Hepatic stellate cell (primary cell): ENCODE measurements around the gene FXYD6.
"Not testable (repeated sequence)": the region's sequence is repeated elsewhere in the genome, so short reads cannot be mapped to it uniquely, and the experiment has no call there.

ENCODE experiments used
- DNase-seq: peaks from one replicate; pipeline ENCODE4 v3.0.0; 2011; ENCODE audit warnings: low spot score

FXYD6 gene

DNA sequence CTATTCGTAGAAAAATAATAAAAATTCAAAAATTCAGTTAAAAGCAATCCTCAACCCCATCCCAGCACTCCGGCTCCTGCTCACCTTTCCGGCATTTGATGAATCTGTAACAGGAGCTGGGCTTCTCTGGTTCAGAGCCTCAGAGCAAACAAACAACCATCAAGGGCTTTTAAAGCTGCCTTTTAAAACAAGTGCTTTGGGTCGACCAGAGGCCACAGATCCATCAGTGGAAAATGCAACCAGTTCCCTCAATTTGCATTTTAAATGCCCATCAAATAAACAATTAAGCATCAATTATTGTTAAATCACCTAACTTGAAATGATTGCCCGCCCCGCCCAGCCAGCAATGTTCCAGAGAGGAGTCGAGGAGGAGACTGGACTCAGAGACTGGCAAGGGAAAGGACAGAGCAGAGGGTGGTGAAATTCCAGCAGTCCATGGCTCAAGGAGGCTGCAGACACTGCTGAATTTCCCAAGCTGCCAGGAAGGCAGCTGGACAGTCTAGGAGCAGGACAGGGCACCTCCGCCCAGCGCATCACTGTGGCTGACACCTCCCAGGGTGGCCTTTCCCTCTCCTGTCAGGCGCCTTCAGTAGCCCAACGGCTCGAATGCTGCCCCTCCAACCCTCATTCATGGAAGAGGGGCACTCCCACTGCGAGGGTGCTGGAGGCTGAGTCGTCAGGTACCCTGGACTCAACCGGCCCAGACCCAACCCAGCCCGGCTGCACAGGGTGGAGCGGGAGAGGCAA, 7.5 kb downstream of the FXYD6 start:
- DNase-seq, result no peak

DNA sequence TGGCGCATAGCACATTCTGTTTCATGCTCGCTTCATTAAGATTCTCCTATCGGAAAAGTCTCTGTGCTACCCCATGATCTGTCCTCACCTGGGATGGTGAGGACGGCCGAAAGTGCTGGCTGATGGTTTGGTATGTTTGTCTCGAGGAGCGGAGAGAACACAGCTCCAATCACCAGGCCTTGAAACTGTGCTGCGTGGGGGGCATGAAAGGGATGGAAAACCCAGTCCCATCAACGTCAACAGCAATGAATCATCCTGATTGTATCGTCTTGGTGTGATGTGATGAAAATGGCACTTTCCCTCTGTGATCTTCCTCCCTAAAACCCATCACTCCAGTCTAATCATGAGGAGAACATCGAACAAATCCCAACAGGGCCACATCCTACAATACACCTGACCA, 8.4 kb downstream of the FXYD6 start:
- no peak for DNase-seq

DNA sequence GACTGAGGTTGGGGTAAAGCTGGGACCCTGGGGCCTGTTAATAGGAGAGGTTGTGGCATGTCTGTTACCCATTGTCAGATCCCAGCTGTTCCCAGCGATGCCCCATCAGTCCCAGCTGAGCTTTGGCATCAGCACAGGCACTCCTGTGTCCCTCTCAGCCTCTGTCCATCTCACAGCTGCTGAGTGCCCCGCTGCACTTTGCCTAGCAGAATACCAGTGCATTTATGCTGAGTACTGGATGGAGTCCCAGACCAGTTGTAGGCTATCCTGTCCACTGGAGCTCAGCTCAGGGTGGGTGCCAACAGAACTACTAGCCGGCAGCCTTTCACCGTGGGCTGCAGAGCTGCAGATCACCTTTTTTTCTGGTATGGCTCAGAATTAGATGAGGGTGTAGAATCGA, 9.9 kb downstream of the FXYD6 start:
- no peak for DNase-seq

DNA sequence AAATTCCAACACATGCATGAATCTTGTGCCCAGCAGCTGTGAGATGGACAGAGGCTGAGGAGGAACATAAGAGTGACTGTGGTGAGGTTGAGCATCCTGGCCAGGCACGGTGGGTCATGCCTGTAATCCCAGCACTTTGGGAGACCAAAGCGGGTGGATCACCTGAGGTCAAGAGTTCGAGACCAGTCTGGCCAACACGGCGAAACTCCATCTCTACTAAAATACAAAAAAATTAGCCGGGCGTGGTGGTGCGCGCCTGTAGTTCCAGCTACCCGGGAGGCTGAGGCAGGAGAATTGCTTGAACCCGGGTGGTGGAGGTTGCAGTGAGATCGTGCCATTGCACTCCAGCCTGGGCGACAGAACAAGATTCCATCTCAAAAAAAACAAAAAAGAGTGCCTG, 10.9 kb downstream of the FXYD6 start:
- DNase-seq, result not testable (repeated sequence)

DNA sequence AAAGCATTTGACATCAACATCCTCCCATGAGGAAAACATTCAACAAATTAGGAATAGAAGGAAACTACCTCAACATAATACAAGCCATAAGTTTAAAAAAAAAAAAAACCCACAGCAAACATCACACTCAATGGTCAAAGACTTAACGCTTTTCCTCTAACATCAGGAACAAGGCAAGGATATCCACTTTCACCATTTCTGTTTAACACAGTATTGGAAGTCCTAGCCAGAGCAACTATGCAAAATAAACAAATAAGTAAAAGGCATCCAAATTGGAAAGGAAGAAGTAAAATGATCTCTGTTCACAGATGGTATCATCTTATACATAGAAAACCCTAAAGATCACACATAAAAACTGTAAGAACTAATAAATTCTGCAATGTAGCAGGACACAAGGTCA, 13.1 kb downstream of the FXYD6 start:
- no peak for DNase-seq

DNA sequence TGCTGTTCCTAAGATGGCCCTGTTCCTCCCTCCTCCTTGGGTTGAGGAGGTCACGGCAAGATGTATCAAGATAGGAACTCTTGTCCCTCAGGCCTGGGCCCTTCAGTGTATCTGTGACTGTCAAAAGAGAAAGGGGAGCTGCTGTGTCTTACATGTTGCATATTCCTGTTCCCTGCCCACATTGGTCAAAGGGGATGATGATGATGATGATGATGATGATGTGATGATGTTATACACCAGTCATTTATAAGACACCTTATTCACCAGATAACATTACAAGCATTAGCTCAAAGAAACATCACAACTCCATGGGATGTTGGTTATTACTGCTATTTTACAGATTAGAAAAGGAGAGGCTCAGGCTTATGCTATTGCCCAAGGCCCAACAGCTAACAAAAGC, 13.7 kb downstream of the FXYD6 start:
- DNase-seq, result no peak

DNA sequence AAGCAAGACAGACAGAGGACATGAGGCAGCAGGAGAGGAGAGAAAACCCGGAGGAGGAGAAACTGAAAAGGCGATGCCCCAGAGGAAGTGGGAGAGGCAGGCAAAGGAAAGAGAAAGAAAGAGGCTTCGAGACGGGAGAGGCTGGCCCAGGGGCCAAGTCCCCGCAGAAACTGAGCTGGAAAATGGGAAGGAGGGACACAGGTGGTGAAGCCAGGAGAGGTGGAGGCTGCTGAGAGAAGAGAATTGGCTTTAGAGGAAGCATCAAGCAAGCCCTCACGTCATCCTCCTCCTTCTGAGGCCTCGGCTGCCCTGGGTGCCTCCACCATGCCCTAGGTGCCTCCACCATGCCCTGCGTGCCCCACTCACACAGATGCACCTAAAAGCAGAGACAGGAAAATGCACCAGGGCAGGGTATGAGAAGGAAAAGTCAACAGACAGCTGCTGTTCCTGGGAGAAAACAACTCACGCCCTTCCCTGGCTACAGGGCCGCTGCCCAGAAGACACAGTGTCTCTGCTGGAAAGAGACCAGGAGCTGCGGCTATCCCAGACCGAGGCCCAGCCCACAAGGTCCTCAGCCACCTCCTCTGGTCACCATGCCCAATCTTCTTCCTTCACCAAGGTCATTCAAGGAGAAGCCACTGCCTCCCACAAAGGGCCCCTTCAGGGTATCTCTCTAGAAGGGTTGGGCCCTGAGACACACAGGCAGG, 14.3 kb downstream of the FXYD6 start:
- DNase-seq, result no peak

DNA sequence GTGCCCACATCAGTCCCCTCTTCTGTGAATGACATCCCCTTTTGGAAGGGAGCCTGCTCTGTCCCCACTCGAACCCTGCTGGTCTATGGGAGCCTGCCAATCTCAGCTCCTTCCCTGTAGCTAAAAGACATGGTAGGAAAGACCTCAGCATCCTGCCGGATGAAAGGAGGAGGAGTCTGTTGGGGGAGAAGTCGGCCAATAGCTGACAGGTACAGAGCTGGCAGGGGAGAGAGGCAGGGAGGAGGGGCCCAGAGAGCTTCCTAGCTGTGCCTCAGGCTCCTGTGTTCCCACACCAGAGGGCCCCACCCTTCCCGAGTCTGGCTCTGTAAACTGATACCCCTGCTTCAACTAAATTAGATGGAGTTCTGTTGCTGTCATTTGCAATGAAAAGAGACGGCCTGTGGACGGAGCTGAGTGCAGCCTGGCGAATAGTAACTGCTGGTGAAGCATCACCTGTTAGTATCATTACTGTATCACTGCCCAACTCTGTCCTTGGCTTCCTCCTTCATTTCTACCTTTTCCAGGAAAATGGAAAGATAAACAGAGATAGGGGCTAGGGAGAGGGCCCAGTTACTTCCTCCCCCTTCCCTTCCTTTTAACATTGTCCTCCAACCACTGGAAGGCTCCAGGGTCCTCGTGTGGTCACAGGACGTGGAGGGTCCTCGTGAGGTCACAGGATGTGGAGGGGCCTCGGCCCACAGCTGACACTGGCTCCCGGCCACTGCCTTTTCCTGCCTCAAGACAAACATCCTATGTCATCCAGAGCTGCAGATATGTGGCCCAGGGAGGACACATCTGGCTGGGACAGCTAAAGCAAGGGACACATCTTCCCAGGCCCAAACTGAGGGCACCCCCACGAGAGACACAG, 15.1 kb downstream of the FXYD6 start:
- DNase-seq, result no peak

DNA sequence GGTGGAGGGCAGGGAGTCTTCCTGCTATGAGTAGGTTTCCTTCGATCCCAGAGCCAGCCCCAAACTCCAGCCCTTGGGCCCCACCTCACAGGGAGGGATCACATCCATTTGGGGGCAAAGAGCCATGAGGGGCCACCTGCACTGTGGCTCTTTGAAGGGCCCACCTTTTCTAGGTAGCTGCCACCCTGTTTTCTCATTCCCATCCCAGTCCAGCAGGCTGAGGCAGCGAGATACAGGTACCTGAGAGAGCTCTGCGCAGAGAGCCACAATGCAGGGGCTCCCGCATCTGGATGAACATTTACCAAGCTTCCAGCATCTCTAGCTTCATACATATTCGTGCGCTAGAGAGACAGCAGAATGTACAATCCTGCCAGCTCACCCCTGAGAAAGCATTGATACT, 16.3 kb downstream of the FXYD6 start:
- DNase-seq, result no peak

DNA sequence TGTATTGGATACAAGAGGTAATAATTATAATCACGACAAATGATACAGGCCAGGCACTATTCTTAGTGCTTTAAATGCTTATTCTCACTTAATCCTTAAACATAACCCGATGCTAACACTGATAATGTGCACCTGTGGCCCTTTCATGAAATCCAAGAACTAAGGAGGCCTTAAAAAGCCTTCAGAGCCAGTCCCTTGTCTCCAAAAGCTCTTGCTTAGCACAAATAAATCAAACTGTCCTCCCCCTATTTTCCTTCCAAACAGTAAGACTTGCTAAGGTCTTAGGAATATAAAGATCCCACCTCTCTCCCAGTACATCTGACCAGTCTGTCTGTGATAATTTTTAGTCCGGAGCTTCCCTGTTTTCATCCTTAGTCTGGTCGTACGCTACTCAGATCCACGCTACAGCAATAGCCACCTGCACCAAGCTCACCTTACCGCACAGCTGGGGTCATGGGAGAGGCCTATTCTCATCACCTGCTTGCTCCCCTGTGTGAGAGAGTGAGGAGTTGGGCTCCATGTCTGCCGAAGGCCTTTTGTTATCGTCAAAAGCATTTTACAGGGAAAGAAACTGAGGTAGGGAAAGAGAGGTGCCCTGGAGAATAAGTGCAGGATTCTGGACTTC, 16.9 kb downstream of the FXYD6 start:
- DNase-seq, result no peak

DNA sequence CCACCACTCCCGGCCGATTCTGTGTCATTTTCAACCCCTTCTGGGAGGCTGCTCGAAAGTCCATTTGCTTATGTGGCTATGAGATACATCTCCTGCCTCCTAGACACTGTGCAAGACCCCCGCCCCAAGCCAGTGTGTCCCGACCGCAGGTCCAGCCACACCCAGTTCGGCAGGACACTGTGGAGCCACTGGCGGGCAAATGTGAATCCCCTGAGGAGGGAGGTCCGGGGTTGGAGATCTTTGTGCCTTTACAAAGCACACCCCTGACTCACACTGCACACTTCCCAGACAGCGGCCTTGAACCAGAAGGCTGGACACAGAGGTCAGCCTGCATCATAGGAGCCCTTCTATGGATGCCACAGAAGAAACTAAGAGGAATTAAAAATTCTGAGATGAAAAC, 17.4 kb downstream of the FXYD6 start:
- DNase-seq, result no peak

DNA sequence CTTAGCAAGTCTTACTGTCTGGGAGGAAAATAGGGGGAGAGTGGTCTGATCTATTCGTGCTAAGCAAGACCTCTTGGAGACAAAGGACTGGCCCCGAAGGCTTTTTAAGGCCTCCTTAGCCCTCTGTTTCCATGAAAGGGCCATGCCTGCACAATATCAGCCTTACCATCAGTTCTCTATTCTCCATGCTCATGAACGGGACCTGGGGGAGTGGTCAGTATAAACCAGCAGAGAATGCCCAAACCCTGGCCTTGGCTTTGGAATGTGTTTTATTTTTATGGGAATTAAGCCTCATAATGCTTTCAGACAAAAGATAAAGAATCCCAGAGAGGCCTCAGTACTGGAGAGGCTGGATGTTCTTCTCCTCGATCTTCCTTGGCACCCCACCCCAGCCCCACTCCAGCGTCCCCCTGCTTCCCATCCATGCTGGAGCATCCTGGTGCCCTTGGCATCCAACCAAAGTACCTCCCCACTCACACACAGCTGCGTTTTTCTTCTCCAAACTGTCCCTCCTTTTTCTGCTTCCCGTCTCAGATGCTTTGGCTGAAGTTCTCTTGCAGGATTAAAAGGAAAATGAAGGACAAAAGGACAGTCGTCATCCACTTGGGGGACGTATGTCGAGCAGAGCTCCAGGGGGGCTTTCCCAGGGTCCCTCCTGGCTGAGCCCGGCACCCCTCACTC, 18.6 kb downstream of the FXYD6 start:
- no peak for DNase-seq

DNA sequence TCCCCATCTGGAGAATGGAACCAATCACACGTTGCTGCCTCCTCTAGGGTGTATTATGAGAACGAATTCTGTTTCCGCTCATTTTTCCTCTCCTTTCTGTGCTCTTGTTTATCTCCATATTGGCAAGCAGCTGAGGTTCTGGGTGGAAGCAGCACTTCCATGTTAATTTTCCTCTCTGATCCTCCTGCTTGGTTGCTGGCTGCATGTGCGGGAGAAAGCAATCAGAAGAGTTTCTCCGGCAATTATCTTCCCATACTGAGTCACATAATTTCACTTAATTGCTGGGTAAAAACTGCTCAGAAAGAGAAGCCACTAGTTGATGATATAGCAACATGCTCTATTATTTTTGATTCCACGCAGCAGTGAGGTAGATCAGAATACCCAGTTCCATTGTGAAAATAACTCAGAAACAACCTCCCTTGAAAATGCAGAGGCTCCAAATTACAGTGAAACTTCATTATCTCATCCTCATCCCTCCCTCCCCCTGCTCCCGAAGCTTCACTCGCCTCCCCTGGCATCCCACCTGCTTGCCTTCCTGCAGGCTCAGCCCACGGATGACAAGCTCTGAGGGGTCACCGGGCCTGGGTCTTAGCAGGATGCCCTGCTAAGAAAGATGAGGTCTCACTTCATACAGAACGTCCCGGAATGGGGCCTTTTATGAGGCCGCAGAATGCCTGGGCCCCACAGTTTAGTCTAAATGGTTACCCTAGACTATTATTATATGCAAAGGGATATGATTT, 20.4 kb downstream of the FXYD6 start:
- DNase-seq, result no peak

DNA sequence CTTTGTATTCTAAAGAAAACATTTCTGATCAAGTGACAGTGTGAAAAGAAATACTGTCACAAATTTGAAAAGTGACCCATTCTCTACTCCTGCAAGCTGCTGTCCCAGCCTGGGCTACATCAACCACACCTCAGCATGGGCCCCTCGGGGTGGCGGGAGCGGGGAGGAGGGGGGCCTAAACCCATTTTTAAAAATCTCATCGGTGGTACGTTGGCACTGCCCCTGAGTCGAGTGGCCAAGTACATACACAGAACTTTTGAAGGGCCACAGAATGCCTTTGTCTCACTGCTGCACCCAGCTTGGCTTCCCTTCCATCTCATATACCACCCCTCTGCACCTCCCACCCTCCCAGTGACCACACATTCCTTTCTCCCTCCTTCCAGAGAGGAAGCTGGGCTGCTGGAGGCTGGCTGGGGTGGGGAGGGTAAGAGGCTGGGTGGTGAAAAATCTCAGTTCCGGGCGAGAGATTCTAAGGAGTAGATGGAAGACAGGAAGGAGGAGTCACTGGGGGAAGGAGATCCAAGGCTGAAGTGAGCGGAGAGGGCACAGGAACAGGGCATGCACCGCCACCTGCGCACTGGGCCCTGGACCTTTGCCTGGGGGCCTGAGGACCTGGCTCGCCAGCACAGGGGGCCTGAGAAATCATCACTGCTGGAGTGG, 21.1 kb downstream of the FXYD6 start:
- DNase-seq, result no peak

DNA sequence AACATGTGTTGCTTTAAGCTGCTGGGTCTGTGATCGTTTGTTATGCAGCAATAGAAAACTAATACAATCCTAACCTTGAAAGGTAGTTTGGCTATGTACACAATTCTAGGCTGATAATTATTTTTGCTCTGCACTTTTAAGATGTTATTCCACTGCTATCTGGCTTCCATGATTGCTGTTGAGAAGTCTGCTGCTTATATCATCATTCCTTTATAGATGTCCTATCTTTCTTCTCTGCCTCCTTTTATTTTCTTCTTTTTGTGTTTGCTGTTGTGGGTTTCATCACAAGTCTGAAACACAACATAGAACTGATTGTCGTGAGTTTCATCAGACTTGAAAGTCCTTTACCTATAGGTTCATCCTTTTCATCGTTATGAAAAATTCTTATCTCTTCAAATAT, 24.1 kb downstream of the FXYD6 start:
- DNase-seq, result no peak

DNA sequence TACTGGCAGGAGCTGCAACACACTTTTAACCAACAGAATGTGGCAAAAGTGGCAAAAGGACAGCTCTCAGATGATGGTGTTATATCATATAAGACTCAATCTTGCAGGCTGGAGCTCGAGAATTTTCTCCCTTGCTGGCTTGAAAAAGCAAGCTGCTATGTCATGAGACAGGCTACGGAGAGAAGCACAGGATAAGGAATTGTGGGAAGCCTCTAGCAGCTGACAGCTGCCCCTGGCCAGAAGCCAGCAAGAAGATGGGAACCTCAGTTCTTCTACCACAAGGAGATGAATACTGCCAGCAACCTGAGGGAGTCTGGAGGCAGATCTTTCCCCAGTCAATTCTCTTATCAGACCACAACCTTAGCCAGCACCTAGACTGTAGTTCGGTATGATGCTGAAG, 24.6 kb downstream of the FXYD6 start:
- no peak for DNase-seq

DNA sequence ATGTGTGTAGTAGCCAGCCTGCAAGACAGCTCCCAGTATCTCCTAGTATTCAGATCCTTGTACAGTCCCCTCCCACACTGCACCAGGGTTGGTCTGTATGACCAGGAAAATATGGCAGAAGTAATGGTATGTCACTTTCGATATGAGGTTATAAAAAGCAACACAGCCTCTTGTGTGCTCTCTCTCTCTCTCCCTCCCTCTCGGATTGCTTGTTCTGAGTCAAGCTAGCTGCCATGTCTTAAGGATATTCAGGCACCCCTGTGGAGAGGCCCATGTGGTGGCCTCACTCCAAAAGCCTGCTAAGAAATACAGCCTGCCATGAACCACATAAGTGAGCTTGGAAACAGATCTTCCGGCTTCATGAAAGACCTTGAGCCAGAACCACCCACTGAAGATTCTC, 25.4 kb downstream of the FXYD6 start:
- no peak for DNase-seq

DNA sequence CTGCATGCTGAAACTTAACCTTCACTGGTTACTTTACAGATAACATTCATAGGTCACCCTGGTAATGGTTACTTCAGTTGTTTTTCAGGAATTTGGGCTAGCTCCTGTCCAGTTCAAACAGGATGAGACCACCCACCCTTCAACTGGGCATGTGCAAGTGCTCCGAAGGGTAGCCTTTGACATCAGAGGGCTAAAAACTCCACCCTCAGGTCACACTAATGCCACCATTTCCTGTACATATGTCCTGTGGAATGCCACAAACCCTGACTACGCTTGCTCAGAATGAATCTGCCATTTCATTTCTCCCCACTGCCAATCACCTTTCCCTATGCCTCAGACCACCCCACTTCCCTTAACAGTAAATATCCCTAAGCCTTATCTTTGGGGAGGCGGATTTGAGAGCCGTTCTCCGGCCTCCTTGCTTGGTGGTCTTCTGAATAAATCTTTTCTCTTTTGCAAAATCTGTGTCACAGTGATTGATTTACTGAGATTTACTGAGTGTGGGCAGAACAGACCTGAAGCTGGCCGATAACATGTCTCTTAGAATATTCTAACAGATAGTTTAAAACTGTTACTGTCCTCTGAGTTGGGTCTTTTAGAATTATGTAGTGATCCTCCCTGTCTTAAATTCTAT, 26.6 kb downstream of the FXYD6 start:
- DNase-seq, result no peak

DNA sequence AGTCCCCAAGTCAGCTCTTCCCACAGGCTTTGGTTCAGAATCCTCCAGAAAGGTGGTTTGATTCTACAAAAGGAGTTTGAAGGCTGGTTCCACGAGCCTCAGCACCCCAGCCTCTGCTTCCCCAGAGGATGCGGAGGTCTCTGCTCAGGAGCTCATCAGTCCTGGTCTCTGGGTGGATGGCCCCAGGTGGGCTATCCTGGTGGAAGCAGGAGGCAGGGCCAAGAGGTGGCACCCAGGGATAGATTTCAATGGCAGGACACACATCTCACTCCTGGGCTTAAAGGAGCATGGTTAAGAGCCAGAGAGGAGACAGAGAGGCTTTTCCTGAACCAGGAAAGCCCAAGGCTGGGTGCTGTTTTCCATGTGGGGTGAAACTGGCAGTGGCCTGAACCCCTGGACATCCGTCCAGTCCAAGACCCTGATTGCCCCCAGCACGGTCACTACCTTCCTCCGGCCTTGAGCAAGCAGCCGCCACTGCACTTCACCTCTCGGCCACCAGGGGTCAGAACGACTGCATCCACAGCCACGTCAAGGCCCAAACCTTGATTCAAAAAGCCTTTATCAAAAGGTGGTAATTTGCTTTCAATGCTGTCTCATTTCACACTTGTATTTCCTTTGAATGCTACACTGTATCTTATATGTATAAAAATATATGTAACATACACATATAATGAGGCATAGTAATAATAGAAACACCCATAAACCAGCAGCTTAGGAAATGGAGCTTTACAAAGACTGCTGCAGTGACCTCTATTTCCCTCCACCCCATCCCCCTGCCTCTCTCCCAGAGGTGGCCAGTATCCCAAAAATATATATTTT, 32.6 kb downstream of the FXYD6 start:
- DNase-seq, result peak; percentile 56
